ENCODE results near the gene INTS2. TPM values are rescaled to one million over a fixed set of nuclear protein-coding genes. Genes with fewer than 3 reads are reported as not detected.

The INTS2 gene
- total RNA-seq, 2 donors from 2014 or later, result 22.3 to 28.2 TPM

- WGBS, 2 experiments (ENCODE audit: insufficient coverage in 1 of 2, insufficient read length in 1 of 2), result 97 to 100% methylated on average over 2 to 3 of the region's 3 CpGs
- TF ChIP-seq CTCF (conservative IDR thresholded peaks at IDR 0.05), result no peak
- Histone ChIP-seq H3K4me1 (ENCODE audit: control insufficient read depth, insufficient read depth, low read length) (no peaks in the 10 kb centered on the region), H3K9me3 (ENCODE audit: control insufficient read depth, low read length) (no peaks in the 10 kb centered on the region), H3K36me3 (ENCODE audit: control insufficient read depth, insufficient read depth, low read length) (peaks cover 64% of the 10 kb centered on the region), H3K27ac (ENCODE audit: low read depth, low read length) (no peak overlapping the region), H3K27me3 (ENCODE audit: control insufficient read depth, insufficient read depth, low read length, poor library complexity, severe bottlenecking) (no peaks in the 10 kb centered on the region), H3K9ac (ENCODE audit: extremely low read depth, low read length, poor library complexity, severe bottlenecking) (no peak overlapping the region), H3K4me3 (ENCODE audit: low read length) (no peak overlapping the region)
- Mint-ChIP-seq H3K4me1 (no peaks in the 10 kb centered on the region), H3K36me3 (ENCODE audit: low read depth) (peaks cover 43% of the 10 kb centered on the region), H3K27me3 (ENCODE audit: insufficient read depth) (no peaks in the 10 kb centered on the region), H3K27ac (no peak overlapping the region), H3K9me3 (no peaks in the 10 kb centered on the region), H3K4me3 (no peak overlapping the region)
- no peak for DNase-seq
Observed at GRCh38 chr17:61878984-61879612, 48.7 kb downstream of the INTS2 start.

- WGBS, 2 experiments (ENCODE audit: insufficient coverage in 1 of 2, insufficient read length in 1 of 2), result 100% methylated on average over 2 of the region's 2 CpGs; no CpG with 5 or more reads in 1 of the 2 experiments
- H3K36me3 Mint-ChIP-seq (ENCODE audit: low read depth), result peaks cover 46% of the 10 kb centered on the region
- TF ChIP-seq CTCF (conservative IDR thresholded peaks at IDR 0.05), result no peak
Observed at GRCh38 chr17:61878520-61878919, 49.3 kb downstream of the INTS2 start.

GRCh38 chr17:61877837-61878236 lies 49.9 kb downstream of the INTS2 start:
- no peaks in the 10 kb centered on the region for H3K9me3 Mint-ChIP-seq
- Histone ChIP-seq H3K4me3 (ENCODE audit: low read length) (no peak overlapping the region), H3K27ac (ENCODE audit: low read depth, low read length) (no peak overlapping the region), H3K9ac (ENCODE audit: extremely low read depth, low read length, poor library complexity, severe bottlenecking) (no peak overlapping the region), H3K36me3 (ENCODE audit: control insufficient read depth, insufficient read depth, low read length) (peaks cover 61% of the 10 kb centered on the region), H3K4me1 (ENCODE audit: control insufficient read depth, insufficient read depth, low read length) (no peaks in the 10 kb centered on the region), H3K9me3 (ENCODE audit: control insufficient read depth, low read length) (no peaks in the 10 kb centered on the region), H3K27me3 (ENCODE audit: control insufficient read depth, insufficient read depth, low read length, poor library complexity, severe bottlenecking) (no peaks in the 10 kb centered on the region)
- WGBS, 2 experiments (ENCODE audit: insufficient coverage in 1 of 2, insufficient read length in 1 of 2), result 83 to 91% methylated on average over 1 to 2 of the region's 2 CpGs
- no peak overlapping the region for H3K4me3 Mint-ChIP-seq
- H3K27ac Mint-ChIP-seq, result no peak overlapping the region
- no peak for DNase-seq
- peaks cover 44% of the 10 kb centered on the region for H3K36me3 Mint-ChIP-seq (ENCODE audit: low read depth)
- H3K4me1 Mint-ChIP-seq, result no peaks in the 10 kb centered on the region
- no peak for TF ChIP-seq CTCF (conservative IDR thresholded peaks at IDR 0.05)
- H3K27me3 Mint-ChIP-seq (ENCODE audit: insufficient read depth), result no peaks in the 10 kb centered on the region

More at GRCh38 chr17:61878520-61878919, 49.3 kb downstream of the INTS2 start:
- Histone ChIP-seq H3K27me3 (ENCODE audit: control insufficient read depth, insufficient read depth, low read length, poor library complexity, severe bottlenecking) (no peaks in the 10 kb centered on the region), H3K4me3 (ENCODE audit: low read length) (no peak overlapping the region), H3K27ac (ENCODE audit: low read depth, low read length) (no peak overlapping the region), H3K9me3 (ENCODE audit: control insufficient read depth, low read length) (no peaks in the 10 kb centered on the region), H3K4me1 (ENCODE audit: control insufficient read depth, insufficient read depth, low read length) (no peaks in the 10 kb centered on the region), H3K36me3 (ENCODE audit: control insufficient read depth, insufficient read depth, low read length) (peaks cover 64% of the 10 kb centered on the region), H3K9ac (ENCODE audit: extremely low read depth, low read length, poor library complexity, severe bottlenecking) (no peak overlapping the region)
- DNase-seq, result no peak
- Mint-ChIP-seq H3K27ac (no peak overlapping the region), H3K4me1 (no peaks in the 10 kb centered on the region), H3K9me3 (no peaks in the 10 kb centered on the region), H3K27me3 (ENCODE audit: insufficient read depth) (no peaks in the 10 kb centered on the region), H3K4me3 (no peak overlapping the region)
